Mesothelial cell of epicardium (in vitro differentiated cells): ENCODE data around the gene ANKS3. TPM values are rescaled to one million over a fixed set of nuclear protein-coding genes. Genes with fewer than 3 reads are reported as not detected.

Source experiments
- DNase-seq, 2 experiments: peaks; one replicate each; pipeline ENCODE4 v3.0.0; 2021; ENCODE audit warnings: low spot score in 2 of 2; ENCODE audit not compliant: unreplicated experiment in 2 of 2
- H3K27ac Mint-ChIP-seq: 2 replicates; pipeline ENCODE4 v1.8.0; 2021; ENCODE audit warnings: mixed read lengths
- H3K27me3 Mint-ChIP-seq: 2 replicates; pipeline ENCODE4 v1.8.0; 2021; ENCODE audit warnings: low read depth, mixed read lengths
- H3K36me3 Mint-ChIP-seq: 2 replicates; pipeline ENCODE4 v1.8.0; 2021; ENCODE audit warnings: mixed read lengths
- H3K4me1 Mint-ChIP-seq: 2 replicates; pipeline ENCODE4 v1.8.0; 2021; ENCODE audit warnings: mixed read lengths
- H3K4me3 Mint-ChIP-seq: 2 replicates; pipeline ENCODE4 v1.8.0; 2021; ENCODE audit warnings: mild to moderate bottlenecking, moderate library complexity, mixed read lengths
- H3K9me3 Mint-ChIP-seq: 2 replicates; pipeline ENCODE4 v1.8.0; 2021; ENCODE audit warnings: mixed read lengths
- total RNA-seq: library from RNA; stranded (reverse); gene quantifications from 3 replicates; pipeline ENCODE4 v1.2.1, GENCODE V29; 2021
- TF ChIP-seq, protein P1 (sequence below): fragments of 200-600 bp; sonication (generic); IDR thresholded peaks from one replicate; pipeline ENCODE4 v1.5.0; 2021; ENCODE audit warnings: antibody characterized with exemption; ENCODE audit not compliant: unreplicated experiment

Gene ANKS3
- total RNA-seq, 1 donor from 2014 or later, result 45.8 TPM

DNA sequence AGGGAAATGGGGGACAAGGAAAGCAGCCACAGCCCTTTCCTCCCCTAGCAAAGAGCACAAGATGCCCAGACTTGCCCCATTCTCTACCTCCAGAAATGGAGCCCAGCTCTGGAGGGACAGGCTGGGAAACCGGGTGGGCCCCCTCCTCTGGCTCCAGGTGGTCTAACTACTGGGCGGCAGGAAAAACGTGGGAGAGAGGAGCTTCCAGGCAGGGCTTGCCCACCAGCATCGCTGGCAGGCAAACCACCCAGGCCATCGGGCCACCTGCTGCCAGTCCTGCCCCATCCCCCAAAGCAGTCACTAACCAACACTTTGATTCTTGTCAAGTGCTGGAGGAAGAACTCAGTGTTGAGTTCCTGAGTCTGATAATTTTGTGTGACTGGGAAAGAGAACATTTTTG is 15.6 kb downstream of the ANKS3 start:
- Mint-ChIP-seq H3K9me3 (no peaks in the 10 kb centered on the region), H3K27ac (peak overlapping the region; percentile 2), H3K4me3 (no peak overlapping the region), H3K4me1 (no peaks in the 10 kb centered on the region), H3K36me3 (peaks cover 18% of the 10 kb centered on the region), H3K27me3 (no peaks in the 10 kb centered on the region)
- TF ChIP-seq, protein P1, sequence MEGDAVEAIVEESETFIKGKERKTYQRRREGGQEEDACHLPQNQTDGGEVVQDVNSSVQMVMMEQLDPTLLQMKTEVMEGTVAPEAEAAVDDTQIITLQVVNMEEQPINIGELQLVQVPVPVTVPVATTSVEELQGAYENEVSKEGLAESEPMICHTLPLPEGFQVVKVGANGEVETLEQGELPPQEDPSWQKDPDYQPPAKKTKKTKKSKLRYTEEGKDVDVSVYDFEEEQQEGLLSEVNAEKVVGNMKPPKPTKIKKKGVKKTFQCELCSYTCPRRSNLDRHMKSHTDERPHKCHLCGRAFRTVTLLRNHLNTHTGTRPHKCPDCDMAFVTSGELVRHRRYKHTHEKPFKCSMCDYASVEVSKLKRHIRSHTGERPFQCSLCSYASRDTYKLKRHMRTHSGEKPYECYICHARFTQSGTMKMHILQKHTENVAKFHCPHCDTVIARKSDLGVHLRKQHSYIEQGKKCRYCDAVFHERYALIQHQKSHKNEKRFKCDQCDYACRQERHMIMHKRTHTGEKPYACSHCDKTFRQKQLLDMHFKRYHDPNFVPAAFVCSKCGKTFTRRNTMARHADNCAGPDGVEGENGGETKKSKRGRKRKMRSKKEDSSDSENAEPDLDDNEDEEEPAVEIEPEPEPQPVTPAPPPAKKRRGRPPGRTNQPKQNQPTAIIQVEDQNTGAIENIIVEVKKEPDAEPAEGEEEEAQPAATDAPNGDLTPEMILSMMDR, result no peak
- DNase-seq, result no peak

DNA sequence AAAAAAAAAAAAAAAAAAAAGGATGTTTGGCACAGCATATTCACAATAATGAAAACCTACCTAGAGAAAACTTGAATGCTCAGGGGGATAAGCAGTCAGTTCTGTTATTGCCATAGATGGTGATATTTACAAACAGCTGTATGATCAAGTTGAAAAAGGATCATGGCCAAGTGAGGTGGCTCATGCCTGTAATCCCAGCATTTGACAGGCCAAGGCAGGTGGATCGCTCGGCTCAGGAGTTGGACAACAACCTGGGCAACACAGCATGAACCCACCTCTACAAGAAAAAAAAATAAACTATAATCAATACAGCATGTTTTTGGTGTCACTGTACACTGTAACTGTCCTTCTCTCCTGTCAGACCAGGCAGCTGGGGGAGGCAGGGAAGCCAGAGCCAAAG is 19.1 kb downstream of the ANKS3 start:
- peaks cover 27% of the 10 kb centered on the region for H3K36me3 Mint-ChIP-seq

GRCh38 chr16:4713663-4714501 is 20.2 kb downstream of the ANKS3 start:
- H3K27me3 Mint-ChIP-seq, result no peaks in the 10 kb centered on the region
- DNase-seq, result no peak
- TF ChIP-seq, protein P1, result no peak
- no peaks in the 10 kb centered on the region for H3K9me3 Mint-ChIP-seq
- H3K27ac Mint-ChIP-seq, result no peak overlapping the region
- no peaks in the 10 kb centered on the region for H3K4me1 Mint-ChIP-seq
- H3K36me3 Mint-ChIP-seq, result peaks cover 32% of the 10 kb centered on the region
- H3K4me3 Mint-ChIP-seq, result no peak overlapping the region

More for the DNA sequence above, 19.1 kb downstream of the ANKS3 start:
- TF ChIP-seq, protein P1, result no peak
- Mint-ChIP-seq H3K9me3 (no peaks in the 10 kb centered on the region), H3K4me3 (no peak overlapping the region), H3K27me3 (no peaks in the 10 kb centered on the region), H3K4me1 (no peaks in the 10 kb centered on the region), H3K27ac (no peak overlapping the region)
- no peak for DNase-seq

GRCh38 chr16:4709481-4709880 is 24.6 kb downstream of the ANKS3 start:
- peaks cover 45% of the 10 kb centered on the region for H3K36me3 Mint-ChIP-seq
- no peaks in the 10 kb centered on the region for H3K4me1 Mint-ChIP-seq
- H3K4me3 Mint-ChIP-seq, result no peak overlapping the region
- H3K9me3 Mint-ChIP-seq, result no peaks in the 10 kb centered on the region
- DNase-seq, result no peak
- H3K27ac Mint-ChIP-seq, result no peak overlapping the region
- no peaks in the 10 kb centered on the region for H3K27me3 Mint-ChIP-seq
- TF ChIP-seq, protein P1, result no peak

- H3K9me3 Mint-ChIP-seq, result no peaks in the 10 kb centered on the region
- H3K4me3 Mint-ChIP-seq, result no peak overlapping the region
- H3K36me3 Mint-ChIP-seq, result peaks cover 31% of the 10 kb centered on the region
- H3K27ac Mint-ChIP-seq, result no peak overlapping the region
- no peak for DNase-seq
- H3K4me1 Mint-ChIP-seq, result no peaks in the 10 kb centered on the region
- H3K27me3 Mint-ChIP-seq, result no peaks in the 10 kb centered on the region
- TF ChIP-seq, protein P1, result no peak
Observed at GRCh38 chr16:4706871-4707270, 27.2 kb downstream of the ANKS3 start.
